Mucosa of rectum (tissue), 2 donors: Measurements from ENCODE around the gene SPATA31D4.
"Not testable (repeated sequence)": the region's sequence is repeated elsewhere in the genome, so short reads cannot be mapped to it uniquely, and the experiment has no call there.

ENCODE experiments used
- H3K27ac ChIP-seq, 2 donors: one replicate each; pipeline ENCODE4 v1.7.0; 2013; ENCODE audit warnings: inconsistent platforms in 2 of 2, low read depth in 2 of 2, low read length in 2 of 2
- H3K27me3 ChIP-seq, 2 donors: one replicate each; pipeline ENCODE4 v1.7.0; 2013; ENCODE audit warnings: low read length in 2 of 2; ENCODE audit not compliant: control insufficient read depth in 2 of 2, insufficient read depth in 2 of 2
- H3K36me3 ChIP-seq, 2 donors: one replicate each; pipeline ENCODE4 v1.7.0; 2013; ENCODE audit warnings: low read length in 2 of 2; ENCODE audit not compliant: control insufficient read depth in 2 of 2, insufficient read depth in 2 of 2
- H3K4me1 ChIP-seq, 2 donors: one replicate each; pipeline ENCODE4 v1.7.0; 2013; ENCODE audit warnings: low read length in 2 of 2, mild to moderate bottlenecking in 1 of 2; ENCODE audit not compliant: control insufficient read depth in 2 of 2, insufficient read depth in 2 of 2
- H3K4me3 ChIP-seq, 2 donors: one replicate each; pipeline ENCODE4 v1.7.0; 2013; ENCODE audit warnings: low read length in 2 of 2
- H3K9ac ChIP-seq, 2 donors: one replicate each; pipeline ENCODE4 v1.7.0; 2013; ENCODE audit warnings: low read length in 2 of 2, low read depth in 1 of 2, mild to moderate bottlenecking in 1 of 2
- H3K9me3 ChIP-seq, 2 donors: one replicate each; pipeline ENCODE4 v1.7.0; 2013; ENCODE audit warnings: low read length in 2 of 2; ENCODE audit not compliant: control insufficient read depth in 2 of 2
- donor health status: healthy.
- donor health status: Normal muscosa, but diverticular disease.

SPATA31D4 gene

GRCh38 chr9:81902196-81902595 is 26.0 kb upstream of the SPATA31D4 start:
- Histone ChIP-seq H3K36me3 (no peaks in the 10 kb centered on the region), H3K4me1 (no peaks in the 10 kb centered on the region), H3K27ac (no peak overlapping the region), H3K27me3 (no peaks in the 10 kb centered on the region), H3K9me3 (no peaks in the 10 kb centered on the region), H3K9ac (no peak overlapping the region), H3K4me3 (no peak overlapping the region)

- Histone ChIP-seq H3K9ac (no peak overlapping the region), H3K4me1 (no peaks in the 10 kb centered on the region), H3K9me3 (no peaks in the 10 kb centered on the region), H3K27me3 (no peaks in the 10 kb centered on the region), H3K4me3 (no peak overlapping the region), H3K36me3 (no peaks in the 10 kb centered on the region), H3K27ac (no peak overlapping the region)
These were observed 25.6 kb upstream of the SPATA31D4 start for GRCh38 chr9:81902626-81903025.

- no peaks in the 10 kb centered on the region for H3K36me3 ChIP-seq
- no peak overlapping the region for H3K9ac ChIP-seq
- no peak overlapping the region for H3K27ac ChIP-seq
- no peaks in the 10 kb centered on the region for H3K9me3 ChIP-seq
- no peaks in the 10 kb centered on the region for H3K4me1 ChIP-seq
- no peaks in the 10 kb centered on the region for H3K27me3 ChIP-seq
- H3K4me3 ChIP-seq = no peak overlapping the region
These were observed 21.6 kb upstream of the SPATA31D4 start for GRCh38 chr9:81906671-81907070.

- H3K4me1 ChIP-seq = no peaks in the 10 kb centered on the region
These were observed 16.1 kb upstream of the SPATA31D4 start for GRCh38 chr9:81912135-81912534.

GRCh38 chr9:81915801-81916505 is 12.3 kb upstream of the SPATA31D4 start:
- no peaks in the 10 kb centered on the region for H3K4me1 ChIP-seq
- H3K36me3 ChIP-seq = no peaks in the 10 kb centered on the region
- no peaks in the 10 kb centered on the region for H3K27me3 ChIP-seq
- H3K27ac ChIP-seq = no peak overlapping the region
- H3K9me3 ChIP-seq = no peaks in the 10 kb centered on the region
- H3K4me3 ChIP-seq = no peak overlapping the region
- no peak overlapping the region for H3K9ac ChIP-seq

More at GRCh38 chr9:81912135-81912534, 16.1 kb upstream of the SPATA31D4 start:
- Histone ChIP-seq H3K4me3 (no peak overlapping the region), H3K27me3 (no peaks in the 10 kb centered on the region), H3K27ac (no peak overlapping the region), H3K36me3 (no peaks in the 10 kb centered on the region), H3K9me3 (no peaks in the 10 kb centered on the region), H3K9ac (no peak overlapping the region)

- not testable (repeated sequence) for H3K4me1 ChIP-seq, H3K27me3 ChIP-seq, H3K9ac ChIP-seq, H3K4me3 ChIP-seq, H3K36me3 ChIP-seq, H3K27ac ChIP-seq, H3K9me3 ChIP-seq
These were observed 9.7 kb upstream of the SPATA31D4 start for GRCh38 chr9:81918507-81918906.

- not testable (repeated sequence) for H3K27me3 ChIP-seq, H3K27ac ChIP-seq, H3K4me1 ChIP-seq, H3K9ac ChIP-seq, H3K36me3 ChIP-seq, H3K9me3 ChIP-seq, H3K4me3 ChIP-seq
These were observed 1.9 kb downstream of the SPATA31D4 start for GRCh38 chr9:81930147-81930546.

GRCh38 chr9:81933547-81933946 is 5.3 kb downstream of the SPATA31D4 start:
- not testable (repeated sequence) for H3K9ac ChIP-seq

GRCh38 chr9:81943393-81943792 is 15.2 kb downstream of the SPATA31D4 start, which contains the start of gene SPATA31D3:
SPATA31D3 (plus strand) TSS chr9:81943500; CDS start chr9:81943586, 86 bp downstream.
- not testable (repeated sequence) for H3K4me1 ChIP-seq, H3K36me3 ChIP-seq, H3K27ac ChIP-seq, H3K4me3 ChIP-seq, H3K9ac ChIP-seq, H3K9me3 ChIP-seq, H3K27me3 ChIP-seq

More at GRCh38 chr9:81933547-81933946, 5.3 kb downstream of the SPATA31D4 start:
- not testable (repeated sequence) for H3K4me1 ChIP-seq, H3K4me3 ChIP-seq, H3K36me3 ChIP-seq, H3K9me3 ChIP-seq, H3K27me3 ChIP-seq, H3K27ac ChIP-seq

GRCh38 chr9:81948650-81949049 is 20.4 kb downstream of the SPATA31D4 start:
- H3K4me1 ChIP-seq, H3K9ac ChIP-seq, H3K27ac ChIP-seq, H3K36me3 ChIP-seq, H3K9me3 ChIP-seq, H3K4me3 ChIP-seq, H3K27me3 ChIP-seq: not testable (repeated sequence)
